M059J (cell line): Measurements from ENCODE around the gene SPIC. TPM values are rescaled to one million over a fixed set of nuclear protein-coding genes. Genes with fewer than 3 reads are reported as not detected.
"Not testable (repeated sequence)": the region's sequence is repeated elsewhere in the genome, so short reads cannot be mapped to it uniquely, and the experiment has no call there.

Experiments
- DNase-seq: peaks from one replicate; pipeline ENCODE4 v3.0.0-alpha.2; 2012; ENCODE audit warnings: low read depth
- total RNA-seq: library from RNA; depleted of rRNA; stranded (reverse); fragments of >200 nt; shearing (Covaris generic); gene quantifications from 2 replicates; pipeline ENCODE4 v1.2.3, GENCODE V29; 2014; rRNA removed

SPIC gene
- not detected in 2 replicates for total RNA-seq

DNA sequence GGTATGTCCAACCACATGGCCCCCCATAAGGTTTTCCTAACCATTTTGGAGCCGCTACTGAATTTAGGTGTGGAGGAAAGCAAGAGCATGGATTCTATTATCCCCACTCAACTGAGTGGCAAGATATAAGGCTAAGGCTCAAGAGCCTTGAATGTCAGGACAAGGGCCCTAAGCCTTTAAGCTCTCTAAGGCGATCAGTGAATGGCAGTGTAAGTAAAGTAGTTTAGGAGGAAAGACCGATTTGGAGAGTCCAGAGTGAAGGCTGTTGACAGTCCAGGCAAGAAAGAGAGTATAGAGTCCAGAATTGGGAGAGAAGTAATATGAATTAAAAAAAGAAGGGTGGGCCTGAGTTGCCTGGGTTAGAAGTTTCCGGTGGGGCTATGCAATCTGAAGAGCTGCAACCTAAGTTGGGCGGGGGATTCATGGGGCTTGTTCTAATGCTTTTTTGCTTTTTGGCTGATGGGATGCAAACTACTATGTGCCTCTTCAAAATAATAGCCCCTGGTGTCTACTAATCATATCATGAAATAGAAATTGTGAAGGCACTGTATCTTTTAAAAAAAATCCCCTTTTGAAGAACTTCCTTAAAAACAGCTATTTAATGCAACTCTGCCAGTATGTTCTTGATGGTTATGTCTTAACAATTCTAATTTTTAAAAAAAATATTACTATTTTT lies at the start of gene SPIC:
SPIC (plus strand) TSS at position 626 of the 676 bp plus-strand sequence. CDS start 1,569 bp downstream, outside the sequence.
- no peak for DNase-seq

DNA sequence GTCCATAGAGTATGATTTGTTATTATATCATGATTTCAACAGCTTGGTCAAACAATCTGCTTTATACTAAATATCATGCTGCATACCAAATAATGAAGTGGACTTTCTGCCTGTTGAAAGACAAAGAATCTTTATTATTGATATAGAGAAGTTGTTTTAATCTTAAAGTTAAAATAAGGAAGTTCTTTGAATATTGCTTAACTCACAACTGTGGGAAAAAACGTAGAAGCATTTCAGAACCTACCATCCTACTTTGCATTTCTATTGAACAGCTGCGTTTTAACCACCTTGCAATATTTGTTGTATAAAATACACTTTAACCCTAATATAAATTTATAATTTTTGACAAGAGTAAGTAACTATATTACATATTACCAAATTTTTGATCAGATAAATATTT lies 44.7 kb upstream of the SPIC start:
- no peak for DNase-seq

DNA sequence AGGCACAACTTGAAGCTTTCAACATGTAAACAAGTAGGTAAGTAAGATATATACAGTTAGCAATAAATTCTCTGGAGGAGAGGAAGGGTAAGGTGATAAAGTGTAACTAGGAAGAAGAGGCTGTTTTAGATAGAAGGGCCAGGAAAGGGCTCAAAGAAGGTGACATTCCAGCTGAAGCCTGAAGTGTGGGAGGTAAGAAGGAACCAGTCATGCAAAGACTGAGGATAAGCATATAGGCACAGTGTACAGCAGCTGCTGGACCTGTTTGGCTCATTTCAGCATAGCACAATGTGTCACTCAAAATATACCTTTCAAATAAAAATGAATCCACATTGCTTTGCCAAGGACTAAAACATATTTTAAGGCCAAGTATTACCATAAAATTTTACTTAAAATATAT lies 39.0 kb upstream of the SPIC start:
- no peak for DNase-seq

DNA sequence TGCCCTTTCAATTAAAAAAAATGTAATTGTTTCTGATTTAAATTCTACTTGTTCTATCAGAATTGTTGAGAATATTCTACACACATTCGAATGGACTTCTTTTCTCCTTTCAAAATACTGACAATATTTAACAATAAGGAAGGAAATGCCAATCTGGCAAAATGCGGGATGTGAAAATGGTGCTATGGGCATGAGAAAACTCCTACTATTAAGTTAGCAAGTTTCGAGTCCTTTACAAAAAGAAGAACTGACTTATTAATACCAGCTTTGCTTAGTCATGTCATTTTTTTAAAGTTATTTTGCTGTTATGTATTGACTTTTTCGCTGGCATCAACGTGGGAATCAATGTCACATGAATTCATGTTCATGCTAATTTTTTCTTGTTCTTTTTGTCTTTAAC lies 35.9 kb upstream of the SPIC start:
- DNase-seq, result no peak

DNA sequence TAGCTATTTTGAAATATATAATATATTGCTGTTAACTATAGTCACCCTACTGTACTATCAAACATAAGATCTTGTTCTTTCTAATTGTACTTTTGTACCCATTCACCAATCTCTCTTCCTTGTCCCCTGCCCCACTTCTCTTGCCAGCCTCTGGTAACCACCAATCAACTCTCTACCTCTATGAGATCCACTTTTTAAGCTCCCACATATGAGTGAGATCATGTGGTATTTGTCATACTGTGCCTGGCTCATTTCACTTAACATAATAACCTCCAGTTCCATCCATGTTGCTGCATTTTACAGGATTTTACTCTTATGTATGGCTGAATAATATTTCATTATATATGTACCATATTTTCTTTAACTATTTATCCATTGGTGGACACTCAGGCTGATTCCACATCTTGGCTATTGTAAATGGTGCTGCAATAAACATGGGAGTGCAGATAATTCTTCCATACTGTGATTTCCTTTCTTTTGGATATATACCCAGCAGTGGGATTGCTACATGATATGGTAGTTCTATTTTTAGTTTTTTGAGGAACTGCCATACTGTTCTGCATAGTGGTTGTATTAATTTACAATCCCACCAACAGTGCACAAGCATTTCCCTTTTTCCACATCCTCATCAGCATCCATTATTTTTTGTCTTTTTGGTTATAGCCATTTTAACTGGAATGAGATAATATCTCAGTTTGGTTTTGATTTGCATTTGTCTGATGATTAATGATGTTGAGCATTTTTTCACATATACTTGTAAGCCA lies 33.5 kb upstream of the SPIC start:
- no peak for DNase-seq

DNA sequence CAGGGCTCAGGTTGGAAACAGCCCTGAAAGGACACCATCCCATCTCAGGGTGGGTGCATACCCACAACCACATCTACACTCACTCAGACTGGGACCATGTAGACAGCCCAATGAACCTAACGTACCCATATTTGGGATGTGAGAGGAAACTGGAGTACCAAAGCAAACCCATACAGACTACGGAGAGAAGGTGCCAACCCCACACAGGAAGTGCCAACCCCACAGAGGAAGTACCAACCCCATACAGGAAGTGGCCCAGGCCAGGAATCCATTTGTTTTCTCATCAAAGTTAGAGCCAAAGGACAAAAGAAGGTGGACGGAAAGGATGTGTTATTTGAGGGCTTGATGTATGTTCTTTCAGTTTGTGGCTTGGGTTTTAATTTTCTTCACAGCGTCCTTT lies 19.5 kb upstream of the SPIC start:
- no peak for DNase-seq

DNA sequence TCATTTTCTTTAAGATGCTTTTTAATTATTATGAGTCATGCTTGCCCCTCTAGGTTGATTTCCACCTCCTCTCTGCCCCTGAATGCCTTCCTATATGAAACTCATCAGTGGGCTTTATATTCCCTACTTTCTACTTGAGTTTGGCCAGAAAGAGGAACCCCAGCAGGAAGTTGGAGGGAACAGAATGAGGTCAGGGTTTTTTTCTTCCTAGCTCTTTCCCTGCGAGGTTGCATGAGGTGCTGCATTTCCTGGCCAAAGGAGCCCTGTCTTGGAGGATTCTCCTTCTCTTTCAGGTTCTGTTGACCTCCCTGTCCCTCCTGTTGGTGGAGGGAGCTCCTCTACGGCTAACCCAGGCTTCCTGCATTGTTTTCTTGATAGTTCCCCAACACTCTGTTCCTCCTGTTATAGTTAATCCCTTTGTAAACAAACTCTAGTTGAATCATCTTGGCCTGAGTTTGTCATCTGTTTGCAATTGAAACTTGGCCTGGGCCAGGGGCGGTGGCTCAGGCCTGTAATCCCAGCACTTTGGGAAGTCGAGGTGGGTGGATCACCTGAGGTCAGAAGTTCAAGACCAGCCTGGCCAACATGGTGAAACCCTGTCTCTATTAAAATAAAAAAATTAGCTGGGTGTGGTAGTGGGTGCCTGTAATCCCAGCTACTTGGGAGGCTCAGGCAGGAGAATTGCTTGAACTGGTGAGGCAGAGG lies 15.3 kb upstream of the SPIC start:
- DNase-seq, result peak; percentile 79

DNA sequence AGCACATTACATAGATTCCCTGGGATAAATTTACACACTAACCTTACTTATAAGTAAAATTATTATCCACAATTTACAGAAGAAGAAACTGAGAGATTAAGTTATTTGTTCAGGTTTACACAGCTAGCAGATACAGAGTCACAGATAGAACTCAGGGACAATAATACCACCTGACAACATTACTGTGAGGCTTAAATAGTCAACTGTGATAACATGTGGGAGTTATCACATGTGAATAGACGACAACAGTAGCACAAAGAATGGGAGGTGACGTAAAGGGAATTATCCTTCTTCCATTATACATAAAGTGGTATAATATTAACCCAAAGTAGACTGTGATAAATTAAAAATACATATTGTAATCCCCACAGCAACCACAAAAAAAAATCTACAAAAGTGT lies 6.2 kb upstream of the SPIC start:
- no peak for DNase-seq

DNA sequence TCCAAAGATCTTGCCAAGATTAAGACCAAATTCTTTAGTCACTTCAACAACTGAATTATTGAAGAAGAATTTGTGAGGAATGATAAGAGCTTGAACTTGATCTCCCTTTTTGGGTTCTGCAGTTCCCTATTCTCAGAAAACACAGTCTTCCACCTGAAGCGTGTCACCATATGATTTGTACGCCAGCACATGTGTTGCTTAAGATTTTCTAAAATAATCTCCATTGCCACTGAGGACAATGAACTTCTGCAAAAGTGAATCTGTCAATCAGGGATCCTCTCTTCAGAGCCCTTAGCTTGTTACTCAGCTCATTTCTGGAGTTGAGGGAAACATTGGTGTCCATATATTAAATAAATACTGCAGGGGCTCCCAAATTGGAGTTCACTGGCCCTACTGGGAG lies 4.2 kb upstream of the SPIC start:
- DNase-seq, result no peak

DNA sequence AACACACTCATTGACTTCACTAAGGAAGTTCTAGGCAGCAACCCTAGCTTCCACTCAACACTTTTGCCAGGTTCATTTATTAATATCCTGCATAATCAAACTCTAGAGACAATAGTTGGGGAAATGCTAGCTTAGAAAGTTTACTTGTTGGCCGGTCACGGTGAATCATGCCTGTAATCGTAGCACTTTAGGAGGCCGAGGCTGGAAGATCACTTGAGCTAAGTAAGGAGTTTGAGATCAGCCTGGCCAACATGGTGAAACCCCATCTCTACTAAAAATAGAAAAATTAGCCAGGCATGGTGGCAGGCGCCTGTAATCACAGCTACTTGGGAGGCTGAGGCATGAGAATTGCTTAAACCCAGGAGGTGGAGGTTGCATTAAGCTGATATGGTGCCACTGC lies 3.3 kb upstream of the SPIC start:
- DNase-seq, result not testable (repeated sequence)

DNA sequence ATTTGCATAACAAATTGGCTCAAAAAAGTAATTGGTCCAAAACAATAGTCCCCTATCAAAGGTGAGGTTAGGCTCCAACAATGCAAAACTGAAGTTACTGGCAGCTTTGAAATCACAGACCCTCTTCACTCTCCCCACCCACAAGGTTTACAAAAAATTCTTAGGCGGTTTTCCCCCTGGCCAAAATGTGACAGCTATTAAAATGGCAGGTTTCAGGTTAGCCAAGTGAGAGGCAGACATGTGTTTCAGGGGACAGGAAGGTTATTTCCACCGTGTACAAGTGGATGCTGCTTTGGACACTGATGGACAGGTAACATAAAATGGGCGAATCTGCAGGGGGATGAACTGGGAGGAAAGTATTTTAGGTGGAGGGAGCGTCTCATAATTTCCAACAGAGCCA lies 888 bp upstream of the SPIC start:
- DNase-seq, result no peak

DNA sequence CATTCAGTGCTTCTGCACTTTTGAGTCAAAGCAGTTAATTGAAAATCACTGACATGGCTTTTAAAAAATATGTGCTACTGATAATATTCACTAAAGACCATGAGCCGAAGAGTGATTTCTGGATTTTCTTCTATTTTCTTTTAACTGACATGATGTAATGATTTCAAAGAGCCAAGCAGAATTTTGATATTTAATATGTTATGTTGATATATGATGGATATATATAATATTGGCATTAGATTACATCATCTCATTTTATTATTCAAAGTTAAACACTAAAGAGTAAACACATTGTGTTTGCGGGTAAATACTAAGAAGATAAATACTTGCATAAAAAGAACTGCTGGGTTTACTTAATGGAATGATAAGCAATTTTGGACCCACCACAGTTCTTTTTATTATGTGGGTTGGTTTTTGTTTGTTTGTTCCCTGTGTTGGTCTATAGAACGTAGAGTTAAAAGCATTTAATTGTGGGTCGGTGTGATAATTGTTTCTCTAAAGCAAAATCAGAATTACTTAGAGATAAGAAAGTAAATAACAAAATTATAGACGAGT lies 692 bp downstream of the SPIC start:
- no peak for DNase-seq

DNA sequence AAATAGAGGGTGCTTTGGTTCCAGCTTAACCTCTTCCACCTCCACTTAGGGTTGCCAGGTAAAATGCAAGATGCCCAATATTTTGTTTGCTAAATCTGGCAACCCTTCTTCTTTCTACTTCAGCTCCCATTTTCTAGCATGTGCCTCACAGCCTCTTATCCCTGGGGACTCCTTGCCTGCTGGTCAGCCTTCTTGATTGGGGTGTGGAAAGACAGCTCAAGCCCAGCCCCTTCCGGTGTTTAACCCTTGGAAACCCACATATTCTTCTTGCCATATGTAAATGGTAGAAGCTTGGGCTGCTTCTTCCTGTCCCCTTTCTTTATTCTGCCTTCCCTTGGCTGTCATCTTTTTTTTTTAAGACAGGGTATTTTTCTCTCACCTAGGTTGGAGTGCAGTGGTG lies 5.7 kb downstream of the SPIC start:
- no peak for DNase-seq

DNA sequence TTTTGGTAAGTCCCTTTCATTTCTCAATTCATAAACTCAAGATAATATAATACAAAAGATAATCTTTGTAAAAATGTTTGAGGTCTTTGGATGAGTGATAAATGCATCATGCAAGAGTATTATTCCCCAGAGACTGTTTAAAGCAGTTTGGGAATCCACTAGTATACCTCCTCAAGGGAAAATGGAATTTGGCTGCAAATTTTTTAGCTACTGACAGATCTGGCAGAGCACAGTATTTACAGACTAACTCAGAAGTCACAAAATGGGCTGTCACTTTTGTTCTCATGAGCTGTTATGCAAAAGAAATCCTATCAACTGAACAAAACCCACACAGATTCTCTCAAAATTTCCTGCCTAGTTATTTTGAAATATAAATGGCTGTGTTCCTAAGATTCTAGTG lies 9.9 kb downstream of the SPIC start:
- DNase-seq, result no peak

DNA sequence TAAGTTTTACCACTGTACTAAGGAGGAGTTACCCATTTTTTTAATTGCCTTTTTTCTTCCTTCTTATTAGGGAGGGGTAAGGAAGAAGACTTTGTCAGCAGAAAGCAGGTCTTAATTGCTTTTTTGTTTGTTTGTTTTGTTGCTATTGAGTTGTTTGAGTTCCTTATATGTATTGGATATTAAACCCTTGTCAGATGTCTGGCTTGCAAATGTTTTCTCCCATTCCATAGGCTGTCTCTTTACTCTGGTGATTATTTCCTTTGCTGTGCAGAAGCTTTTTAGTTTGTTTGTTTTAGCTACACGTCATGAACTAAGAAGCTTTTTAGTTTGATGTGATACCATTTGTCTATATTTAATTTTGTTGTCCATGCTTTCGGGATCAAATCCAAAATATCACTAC lies 13.3 kb downstream of the SPIC start:
- DNase-seq, result no peak

DNA sequence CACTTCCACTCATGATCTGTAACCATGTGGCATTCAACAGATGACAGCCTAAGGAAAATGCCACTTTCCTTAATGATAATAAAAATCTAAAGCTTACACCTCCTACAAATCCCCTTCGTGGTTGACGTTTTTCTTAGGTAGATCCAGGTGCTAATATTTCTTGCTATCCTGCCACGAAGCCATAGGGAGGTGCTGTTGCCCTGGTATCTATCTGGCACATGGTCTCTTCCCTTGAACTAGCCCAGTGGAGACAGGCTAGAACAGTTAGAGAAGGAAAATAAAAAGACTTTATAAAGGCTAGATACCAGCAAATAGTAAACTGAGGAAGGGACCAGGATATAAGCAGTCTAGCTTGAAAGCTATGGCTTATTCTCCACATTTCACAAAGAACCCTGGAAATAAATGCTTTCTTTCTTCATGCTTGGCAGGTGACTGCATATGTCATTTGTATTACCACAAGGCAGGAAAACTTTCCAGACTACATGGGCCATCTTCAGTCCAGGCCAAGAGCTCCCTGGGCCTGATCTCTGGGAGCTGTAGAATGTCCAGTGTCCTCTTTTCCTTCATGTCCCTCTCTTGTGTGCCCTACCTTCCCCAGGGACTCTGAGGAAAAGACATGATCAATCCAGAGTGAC lies 15.3 kb downstream of the SPIC start:
- DNase-seq, result peak; percentile 7

DNA sequence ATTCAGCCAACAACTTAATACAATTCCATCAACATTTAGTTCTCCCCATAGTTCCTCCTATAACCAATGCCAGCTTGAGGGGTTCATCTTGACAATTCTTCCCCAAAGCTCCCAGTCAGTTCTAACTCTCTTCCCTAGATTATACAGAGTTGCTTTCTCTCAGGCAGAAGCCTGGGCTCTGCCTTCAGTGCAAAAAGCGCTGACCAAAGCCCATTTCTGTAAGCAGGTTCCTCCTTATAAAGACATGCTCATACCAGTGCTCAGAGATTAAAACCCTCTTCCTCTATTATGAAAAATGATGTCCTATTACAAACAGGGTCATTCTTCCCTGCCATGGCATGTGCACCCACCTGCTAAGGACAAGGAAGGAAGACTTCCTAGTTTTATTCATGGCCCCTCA lies 16.2 kb downstream of the SPIC start:
- DNase-seq, result no peak

DNA sequence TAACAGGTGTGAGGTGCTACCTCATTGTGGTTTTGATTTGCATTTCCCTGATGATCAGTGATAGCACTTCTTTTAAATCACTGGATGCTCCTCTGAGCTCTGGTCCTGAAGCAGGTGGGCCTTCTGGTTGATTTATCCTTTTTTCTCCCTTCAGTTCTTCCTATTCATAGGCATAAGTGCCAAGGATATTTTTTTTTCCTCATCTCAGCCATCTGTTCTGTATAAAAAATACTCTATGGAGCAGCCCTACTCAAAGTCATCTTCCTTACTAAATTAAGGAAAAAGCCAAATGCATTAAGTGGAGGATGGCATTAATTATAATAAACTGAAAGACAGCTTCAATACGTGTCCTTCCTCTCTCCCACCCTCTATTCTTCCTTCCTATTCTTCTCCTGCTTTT lies 18.4 kb downstream of the SPIC start:
- DNase-seq, result no peak

DNA sequence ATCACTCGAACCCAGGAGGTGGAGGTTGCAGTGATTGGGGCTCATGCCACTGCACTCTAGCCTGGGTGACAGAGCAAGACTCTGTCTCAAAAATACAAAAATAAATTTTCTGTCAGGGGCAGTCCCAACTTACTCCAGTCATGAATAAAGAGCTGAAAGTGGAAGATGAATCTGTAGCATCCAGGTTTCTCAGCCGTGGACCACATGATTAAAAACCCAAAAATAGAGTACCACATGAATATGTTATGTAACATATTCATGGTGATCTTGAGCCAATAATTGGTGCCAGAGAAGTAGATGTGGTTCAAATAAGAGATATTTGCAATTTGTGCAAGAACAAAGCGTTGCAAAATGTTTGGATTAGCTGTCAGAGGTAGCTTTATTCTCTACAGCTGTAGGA lies 23.1 kb downstream of the SPIC start:
- DNase-seq, result no peak

DNA sequence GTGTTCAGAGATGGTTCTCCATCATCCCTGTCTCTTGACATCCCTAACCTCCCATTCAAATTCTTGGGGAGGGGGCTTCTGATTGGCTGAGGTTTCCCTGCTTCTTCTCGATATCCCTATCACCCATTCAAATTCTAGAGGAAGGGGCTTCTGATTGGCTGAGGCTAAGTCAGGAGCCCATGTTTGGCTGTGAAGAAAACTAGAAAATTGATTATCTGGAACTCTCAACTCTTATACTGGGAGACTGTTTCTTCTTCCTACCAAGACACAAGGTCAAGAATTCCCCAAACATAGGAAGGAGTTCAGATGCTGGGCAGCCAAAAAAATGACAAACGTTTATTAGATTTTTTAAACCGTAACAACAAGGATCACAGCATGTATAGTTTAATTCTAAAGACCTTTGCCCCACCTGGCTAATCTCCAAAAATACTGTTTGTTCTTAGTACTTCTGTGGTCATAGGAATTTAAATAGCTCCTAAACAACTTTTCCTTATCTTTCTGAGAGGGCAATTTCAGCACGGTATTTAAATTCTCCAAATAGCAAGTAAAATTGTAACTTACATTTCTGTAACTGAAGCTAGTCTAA lies 26.4 kb downstream of the SPIC start:
- peak; percentile 16 for DNase-seq

DNA sequence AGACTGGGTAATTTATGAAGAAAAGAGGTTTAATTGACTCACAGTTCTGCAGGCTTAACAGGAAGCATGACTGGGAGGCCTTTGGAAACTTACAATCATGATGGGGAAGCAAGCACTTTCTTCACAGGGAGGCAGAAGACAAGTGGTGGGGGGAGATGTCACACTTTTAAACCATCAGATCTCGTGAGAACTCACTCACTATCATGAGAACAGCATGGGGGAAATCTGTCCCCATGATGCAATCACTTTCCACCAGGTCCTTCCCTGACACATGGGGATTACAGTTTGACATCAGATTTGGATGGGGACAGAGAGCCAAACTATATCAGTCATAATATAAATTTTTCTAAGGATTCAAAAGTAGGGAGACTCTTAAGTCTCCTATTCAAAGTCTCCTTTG lies 46.0 kb downstream of the SPIC start:
- DNase-seq, result no peak

DNA sequence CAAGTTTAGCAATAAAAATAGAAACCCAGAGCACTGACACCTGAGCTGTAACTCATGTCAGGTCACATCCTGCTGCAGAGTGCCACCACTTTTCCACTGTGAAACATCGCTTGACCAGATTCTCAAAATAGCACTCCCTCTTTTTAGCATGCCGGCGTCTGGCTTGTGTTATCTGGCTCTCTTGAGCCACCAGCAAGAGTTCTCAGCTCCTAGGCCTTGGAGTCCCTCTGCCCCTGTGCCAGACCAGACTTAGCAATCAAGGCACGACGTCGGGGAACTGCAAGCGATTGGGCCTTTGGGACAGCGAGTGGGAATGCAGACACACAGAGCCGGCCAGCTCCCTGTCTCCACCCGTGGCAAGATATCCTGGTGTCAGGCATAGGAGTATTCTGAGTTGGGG lies 52.5 kb downstream of the SPIC start:
- DNase-seq, result no peak
